CD4-positive, alpha-beta T cell treated with Interleukin-6 at 100 ng/mL for 8 hours (primary cell): ENCODE measurements around the gene FAM171A2.

Experiments used
- DNase-seq: peaks from one replicate; pipeline ENCODE4 v3.0.0-alpha.2; 2020; ENCODE audit warnings: mixed read lengths, low spot score

FAM171A2 gene

DNA sequence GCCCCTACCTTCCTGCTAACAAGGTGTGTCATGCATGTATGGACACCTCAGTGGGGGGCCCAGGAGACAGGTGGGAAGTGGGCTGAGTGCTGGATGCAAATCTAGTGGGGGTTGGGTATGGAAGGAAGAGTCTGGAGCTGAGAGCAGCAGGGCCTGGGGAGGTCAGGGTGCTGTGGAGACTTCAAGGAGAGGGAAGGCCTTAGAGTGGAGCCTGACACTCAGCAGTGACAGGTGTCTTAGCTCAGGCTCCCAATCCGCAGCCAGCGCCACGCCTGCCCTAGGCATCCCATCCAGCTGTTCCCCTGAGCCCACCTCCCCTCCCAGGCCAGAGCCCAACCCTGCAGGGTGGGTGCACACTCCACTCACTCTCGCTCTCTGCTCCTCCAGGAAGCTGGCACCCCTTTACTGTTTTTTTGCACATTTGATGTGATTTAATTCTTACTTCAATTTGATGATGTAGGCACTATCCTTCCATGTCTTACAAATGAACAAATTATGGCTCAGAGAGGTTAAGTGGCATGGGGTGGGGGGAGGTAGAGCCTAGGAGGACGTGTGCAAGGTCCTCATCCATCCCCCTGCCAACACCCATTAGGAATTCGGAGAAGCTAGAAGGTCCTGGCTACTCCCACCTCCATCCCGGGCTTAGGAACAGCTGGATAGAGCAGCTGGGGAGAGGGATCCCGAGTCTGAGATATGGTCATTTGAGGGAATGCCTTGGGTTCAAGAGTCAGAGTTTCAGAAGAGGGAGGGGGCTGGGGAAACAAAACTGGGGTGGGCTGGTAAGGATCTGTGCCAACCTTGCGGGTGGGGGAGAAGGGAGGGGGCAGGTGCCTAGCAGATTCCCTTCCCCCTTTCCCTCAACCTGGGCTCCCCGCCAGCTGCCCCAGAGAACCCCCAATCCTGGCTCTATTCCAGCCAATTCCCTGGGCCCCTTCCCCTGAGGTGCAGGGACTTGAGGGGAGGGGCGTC lies 2.1 kb downstream of the FAM171A2 start:
- DNase-seq: no peak

DNA sequence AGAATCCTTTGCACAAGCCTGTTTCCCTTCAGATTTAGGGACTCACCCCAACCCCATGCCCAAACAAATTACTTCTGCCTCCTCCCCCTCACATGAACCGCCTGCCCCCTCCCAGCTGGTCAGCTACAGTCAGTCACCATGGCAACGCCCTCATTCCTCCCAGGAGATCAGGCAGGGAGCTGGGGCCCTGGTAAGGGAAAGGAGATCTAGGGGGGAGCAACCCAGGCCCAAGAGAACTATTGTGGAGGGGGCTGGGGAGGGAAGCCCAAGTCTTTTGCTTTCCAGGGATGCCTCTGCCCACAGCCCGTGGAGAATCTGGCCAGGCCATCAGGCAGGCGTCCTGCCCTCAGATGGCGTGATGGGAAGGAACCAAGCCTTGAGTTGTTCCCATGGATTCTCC lies 2.8 kb downstream of the FAM171A2 start:
- no peak for DNase-seq

DNA sequence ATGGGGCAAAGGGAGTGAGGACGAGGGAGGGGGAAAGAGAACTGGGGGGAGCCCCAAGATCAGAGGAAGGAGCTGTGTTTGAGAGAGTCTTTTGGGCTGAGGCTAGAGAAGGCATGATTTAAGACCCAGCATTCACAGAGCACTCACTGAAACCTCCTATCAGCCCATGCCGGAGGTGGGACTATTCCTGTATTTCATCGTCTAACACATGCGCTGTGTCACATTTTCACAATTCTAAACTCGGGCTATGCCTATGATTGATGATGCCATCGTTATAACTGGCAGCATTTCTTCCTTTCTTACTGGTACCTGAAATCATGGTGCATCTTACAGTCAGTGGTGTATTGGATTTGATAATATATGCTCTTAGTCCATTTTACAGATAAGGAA lies 3.5 kb downstream of the FAM171A2 start:
- DNase-seq: no peak

DNA sequence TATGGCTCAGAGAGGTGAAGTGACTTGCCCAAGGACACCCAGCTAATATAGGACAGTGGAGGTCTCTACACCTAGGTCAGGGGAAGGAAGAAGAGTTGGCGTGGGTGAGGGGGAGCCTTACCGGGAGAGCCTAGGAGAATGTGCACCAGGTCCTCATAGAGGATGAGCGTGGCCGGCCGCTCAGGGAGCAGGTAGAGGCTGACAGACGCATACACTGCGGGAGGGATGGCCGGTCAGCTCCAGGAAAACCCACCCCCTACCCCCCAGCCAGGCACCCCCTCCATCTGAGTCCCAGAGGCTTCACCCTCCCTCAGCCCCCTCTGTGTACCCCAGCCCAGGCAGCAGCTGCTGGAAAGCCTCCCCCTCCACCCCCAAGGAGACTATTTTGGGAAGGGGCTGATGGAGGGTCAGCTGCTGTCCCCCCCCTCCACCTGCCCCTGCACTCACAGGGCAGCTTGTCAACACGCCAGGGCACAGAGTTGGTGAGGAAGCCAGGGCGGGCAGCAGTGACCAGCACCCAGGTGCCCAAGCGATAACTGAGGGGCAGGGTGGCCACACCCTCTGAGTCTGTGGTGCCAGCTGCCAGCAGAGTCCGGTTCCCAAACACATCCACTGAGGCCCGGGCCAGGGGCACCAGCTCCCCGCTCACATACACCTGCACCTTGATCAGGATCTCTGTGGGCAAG lies 4.1 kb downstream of the FAM171A2 start:
- no peak for DNase-seq

DNA sequence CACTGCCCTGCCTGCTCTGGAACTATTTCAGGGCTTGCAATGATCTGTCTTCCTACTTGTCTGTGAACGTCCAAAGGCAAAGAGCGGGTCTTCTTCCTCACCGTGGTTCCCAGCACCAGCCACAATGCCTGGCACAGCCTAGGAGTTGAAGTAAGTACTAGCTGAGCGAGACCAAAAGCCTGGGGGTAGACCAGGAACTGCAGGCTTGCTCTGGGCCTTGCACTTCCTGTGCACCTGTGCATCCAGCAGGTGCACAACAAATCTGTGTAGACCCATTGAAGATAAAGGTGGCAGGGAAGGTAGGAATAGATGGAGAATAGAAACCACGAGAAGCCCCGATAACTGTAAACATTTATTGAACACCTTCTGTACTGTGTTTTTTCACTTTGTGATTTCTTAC lies 4.6 kb downstream of the FAM171A2 start:
- DNase-seq: no peak

DNA sequence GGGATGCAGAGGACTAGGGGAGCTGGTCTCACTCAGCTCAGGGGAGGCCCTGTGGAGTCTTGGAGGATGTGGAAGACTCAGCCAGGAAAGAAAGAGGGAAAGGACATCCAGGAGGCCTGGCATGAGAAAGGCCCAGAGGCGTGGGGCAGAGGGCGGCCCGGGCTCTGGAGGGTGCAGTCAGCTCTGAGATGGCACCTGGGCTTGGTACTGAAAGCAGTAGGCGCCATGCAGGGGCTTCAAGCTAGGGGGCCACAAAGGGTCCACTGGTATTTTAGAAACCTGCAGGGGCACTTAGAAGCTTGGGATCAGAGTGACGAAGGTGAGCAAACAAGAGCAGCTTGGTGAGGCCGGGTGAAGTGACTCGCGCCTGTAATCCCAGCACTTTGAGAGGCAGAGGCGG lies 5.6 kb downstream of the FAM171A2 start:
- no peak for DNase-seq

DNA sequence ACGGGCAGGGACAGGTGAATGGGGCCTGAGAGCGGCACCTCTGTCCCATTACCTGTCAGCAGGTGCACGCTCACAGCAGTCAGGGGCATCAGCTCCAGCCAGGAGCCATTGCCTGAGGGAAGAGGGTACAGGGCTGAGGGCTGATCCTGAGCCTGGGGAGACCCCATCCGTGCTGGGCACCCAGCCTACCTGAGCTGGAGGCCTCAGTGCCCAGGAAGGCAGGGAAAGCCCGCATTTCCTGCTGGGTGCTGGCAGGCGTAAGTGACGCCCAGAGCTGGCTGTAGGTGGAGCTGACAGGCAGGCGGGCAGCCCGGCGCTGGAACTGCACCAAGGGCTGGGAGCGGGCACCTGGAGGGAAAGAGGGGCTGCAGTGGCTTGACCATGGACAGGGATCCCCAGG lies 7.4 kb downstream of the FAM171A2 start:
- no peak for DNase-seq

DNA sequence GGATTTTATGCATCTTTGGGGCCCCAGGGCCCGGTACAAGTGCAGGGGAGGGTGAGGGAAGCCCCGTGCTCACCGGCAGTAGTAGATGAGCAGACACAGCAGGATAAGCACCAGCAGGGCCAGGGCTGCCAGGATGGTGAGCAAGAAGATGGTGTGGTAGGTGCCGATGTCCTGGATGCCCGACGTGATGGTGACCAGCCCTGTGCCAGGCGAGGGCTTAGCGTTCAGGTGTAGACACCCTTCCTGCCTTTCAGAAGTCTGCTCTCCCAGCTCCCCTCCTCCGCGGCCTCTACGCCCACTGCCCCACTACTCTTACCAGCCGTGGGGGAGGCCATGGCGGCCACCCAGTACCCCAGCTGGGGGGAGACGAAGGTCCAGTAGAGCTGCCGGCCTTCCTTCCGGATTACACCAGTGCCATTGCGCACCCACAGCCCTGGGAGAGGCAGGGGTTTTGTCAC lies 8.0 kb downstream of the FAM171A2 start:
- DNase-seq: no peak

DNA sequence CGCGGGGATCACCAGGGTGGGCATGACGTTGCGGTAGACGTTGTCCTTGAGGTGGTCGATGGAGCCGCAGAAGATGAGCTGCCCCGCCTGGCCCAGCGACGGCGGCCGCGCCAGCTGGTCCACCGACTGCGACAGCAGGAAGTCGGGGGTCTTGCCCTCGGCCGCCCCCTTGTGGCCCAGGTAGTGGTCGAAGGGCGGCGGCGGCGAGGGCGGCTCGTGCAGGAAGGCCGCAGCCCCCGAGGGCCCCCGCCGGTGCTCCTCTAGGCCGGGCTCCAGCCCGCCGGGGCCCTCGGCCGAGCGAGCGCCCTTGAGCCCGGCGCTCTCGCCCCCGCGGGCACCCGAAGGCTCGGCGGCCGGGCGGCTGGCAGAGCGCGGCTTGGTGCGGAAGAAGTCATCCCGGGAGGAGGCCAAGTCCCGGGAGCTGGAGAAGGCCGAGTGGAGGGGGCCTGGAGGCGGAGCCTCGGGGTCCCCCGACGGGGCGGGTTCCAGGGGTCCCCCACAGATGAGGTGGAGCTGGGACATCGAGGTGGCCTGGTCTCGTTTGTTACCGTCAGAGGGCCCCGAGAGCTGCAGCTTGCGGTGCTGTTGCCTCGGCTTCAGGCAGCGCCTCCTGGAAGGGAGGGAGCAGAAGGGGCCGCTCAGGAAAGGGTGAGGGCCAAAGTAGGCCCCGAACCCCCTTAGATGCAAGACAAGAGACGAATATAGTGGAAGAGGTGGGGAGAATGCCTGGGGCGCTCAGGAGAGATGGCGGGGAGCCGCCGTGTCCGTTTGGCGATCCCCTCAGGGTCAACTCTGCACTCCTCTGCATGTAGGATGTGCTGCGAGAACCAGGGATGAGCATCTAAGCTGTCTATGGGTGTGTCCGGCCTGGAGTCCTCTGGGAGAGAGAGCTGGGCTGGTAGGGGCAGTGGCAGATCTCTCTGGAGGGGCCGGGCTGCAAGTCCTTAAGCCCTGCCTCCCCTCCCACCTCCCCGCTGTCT lies 8.8 kb downstream of the FAM171A2 start:
- DNase-seq: peak; percentile 43

DNA sequence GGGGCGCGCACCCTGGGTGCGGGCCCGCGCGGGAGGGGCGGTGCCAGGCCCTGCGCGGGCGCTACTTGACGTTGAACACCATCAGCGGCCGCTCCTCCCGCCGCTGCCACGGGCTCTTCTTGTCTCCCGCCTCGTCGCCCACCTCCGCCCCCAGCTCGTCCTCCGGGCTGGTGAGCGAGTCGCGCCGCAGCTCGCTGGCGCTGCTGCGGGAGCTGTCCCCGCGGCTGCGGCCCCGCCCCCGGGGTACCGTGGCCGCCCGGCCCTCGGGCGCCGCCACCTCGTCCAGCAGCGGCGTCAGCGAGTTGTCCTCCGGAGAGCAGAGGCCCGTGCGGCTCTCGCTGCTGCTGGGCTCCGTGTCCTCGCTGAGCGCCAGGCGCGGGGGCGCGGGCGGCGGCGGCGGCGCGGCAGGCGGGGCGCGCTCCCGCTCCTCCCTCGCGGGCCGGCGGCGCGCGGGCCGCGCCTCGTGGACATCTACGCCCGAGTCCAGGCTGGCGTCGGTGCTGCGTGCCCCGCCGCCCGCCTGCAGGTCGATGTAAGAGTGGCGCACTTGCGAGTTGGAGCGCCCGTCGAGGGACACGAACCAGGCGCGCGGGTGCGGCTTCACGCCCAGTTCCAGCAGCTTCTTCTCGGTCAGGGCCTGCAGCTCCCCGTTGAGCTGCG lies 9.9 kb downstream of the FAM171A2 start:
- DNase-seq: no peak

DNA sequence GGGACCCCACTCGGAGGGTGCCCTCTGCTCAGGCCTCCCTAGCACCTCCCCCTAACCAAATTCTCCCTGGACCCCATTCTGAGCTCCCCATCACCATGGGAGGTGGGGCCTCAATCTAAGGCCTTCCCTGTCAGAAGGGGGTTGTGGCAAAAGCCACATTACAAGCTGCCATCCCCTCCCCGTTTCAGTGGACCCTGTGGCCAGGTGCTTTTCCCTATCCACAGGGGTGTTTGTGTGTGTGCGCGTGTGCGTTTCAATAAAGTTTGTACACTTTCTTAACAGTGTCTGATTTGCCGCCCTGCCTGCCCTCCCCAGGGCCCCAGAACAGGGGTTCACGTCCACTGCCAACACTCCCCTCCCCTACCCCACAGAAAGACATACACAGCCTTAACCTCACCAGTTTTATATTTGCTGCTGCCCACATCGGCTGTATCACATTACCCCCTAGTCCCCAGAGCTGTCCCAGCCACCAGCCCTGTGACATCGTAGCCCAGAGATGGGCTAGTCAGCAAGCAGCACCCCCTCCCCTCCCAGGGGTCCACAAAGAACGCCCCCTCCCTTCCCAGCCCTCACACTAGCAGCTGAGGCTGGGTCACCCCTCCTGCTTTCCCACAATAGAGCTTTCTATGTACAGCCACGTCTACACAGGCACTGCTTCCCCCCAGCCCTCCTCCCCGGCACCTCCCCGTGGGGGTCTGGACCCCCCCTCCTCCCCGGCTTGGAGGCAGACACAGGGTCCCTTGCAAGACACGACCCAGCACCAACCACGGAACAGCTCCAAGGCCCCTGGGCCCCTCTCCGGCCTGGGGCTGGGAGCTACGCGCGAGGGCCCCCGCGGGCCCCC lies 10.6 kb downstream of the FAM171A2 start:
- no peak for DNase-seq

DNA sequence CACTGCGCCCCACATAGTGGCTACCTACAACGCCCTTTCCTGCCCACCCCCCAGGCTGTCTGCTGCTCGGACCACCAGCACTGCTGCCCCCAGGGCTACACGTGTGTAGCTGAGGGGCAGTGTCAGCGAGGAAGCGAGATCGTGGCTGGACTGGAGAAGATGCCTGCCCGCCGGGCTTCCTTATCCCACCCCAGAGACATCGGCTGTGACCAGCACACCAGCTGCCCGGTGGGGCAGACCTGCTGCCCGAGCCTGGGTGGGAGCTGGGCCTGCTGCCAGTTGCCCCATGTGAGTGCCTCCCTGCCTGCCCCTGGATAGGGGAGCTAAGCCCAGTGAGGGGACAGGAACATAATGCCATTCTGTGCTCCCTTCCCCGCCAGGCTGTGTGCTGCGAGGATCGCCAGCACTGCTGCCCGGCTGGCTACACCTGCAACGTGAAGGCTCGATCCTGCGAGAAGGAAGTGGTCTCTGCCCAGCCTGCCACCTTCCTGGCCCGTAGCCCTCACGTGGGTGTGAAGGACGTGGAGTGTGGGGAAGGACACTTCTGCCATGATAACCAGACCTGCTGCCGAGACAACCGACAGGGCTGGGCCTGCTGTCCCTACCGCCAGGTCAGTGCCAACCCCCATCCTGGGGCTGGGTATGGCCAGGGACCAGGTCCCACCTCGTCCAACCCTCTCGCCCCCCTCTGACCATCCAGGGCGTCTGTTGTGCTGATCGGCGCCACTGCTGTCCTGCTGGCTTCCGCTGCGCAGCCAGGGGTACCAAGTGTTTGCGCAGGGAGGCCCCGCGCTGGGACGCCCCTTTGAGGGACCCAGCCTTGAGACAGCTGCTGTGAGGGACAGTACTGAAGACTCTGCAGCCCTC lies 11.5 kb downstream of the FAM171A2 start:
- DNase-seq: no peak

DNA sequence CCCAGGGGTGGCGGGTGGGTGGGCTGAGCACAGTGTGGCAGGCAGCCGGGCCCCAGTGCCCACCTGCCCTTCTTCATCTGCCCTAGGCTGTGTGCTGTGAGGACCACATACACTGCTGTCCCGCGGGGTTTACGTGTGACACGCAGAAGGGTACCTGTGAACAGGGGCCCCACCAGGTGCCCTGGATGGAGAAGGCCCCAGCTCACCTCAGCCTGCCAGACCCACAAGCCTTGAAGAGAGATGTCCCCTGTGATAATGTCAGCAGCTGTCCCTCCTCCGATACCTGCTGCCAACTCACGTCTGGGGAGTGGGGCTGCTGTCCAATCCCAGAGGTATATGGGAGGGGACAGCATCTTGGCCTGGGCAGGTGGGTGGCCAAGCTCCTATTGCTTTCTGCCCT lies 12.2 kb downstream of the FAM171A2 start:
- no peak for DNase-seq

DNA sequence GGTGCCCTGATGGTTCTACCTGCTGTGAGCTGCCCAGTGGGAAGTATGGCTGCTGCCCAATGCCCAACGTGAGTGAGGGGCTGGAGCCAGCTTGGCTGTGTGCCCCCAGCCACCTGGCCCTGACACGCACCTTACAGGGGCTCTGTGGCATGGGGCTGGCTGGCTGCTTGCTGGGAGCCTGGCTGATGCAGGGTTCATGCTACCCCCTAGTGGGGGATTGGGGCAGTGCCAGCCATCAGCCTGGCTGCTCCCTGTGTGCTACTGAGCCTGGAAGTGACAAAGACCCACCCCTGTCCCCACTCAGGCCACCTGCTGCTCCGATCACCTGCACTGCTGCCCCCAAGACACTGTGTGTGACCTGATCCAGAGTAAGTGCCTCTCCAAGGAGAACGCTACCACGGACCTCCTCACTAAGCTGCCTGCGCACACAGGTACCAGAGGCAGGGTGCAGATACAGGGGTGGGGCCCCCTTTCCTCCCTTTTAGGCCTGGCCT lies 12.9 kb downstream of the FAM171A2 start:
- peak; percentile 72 for DNase-seq

DNA sequence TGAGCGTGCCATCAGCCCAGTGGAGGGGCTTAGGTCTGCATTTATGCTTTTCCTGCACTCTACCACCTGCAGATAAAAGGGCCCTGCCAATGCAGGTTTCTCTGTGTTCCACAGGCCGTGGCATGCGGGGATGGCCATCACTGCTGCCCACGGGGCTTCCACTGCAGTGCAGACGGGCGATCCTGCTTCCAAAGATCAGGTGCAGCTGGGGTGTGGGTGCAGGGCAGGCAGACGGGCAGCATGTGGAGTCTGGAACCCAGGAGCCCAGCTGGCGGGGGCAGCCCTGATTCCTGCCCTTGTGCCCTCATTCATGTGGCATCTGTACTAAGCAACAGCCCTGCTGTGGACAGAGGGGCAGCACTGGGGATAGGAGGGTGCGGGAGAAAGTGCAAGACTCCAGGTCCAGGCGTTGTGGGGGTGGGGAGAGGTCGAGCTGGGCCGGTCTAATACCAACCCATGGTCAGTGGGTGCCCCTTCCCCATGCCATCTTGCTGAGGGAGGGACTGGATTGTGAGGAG lies 14.0 kb downstream of the FAM171A2 start:
- DNase-seq: no peak

DNA sequence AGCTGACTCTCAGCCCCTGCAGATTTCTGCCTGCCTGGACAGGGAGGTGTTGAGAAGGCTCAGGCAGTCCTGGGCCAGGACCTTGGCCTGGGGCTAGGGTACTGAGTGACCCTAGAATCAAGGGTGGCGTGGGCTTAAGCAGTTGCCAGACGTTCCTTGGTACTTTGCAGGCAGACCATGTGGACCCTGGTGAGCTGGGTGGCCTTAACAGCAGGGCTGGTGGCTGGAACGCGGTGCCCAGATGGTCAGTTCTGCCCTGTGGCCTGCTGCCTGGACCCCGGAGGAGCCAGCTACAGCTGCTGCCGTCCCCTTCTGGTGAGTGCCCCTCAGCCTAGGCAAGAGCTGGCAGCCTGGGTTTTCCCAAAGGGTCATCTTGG lies 14.7 kb downstream of the FAM171A2 start:
- no peak for DNase-seq

DNA sequence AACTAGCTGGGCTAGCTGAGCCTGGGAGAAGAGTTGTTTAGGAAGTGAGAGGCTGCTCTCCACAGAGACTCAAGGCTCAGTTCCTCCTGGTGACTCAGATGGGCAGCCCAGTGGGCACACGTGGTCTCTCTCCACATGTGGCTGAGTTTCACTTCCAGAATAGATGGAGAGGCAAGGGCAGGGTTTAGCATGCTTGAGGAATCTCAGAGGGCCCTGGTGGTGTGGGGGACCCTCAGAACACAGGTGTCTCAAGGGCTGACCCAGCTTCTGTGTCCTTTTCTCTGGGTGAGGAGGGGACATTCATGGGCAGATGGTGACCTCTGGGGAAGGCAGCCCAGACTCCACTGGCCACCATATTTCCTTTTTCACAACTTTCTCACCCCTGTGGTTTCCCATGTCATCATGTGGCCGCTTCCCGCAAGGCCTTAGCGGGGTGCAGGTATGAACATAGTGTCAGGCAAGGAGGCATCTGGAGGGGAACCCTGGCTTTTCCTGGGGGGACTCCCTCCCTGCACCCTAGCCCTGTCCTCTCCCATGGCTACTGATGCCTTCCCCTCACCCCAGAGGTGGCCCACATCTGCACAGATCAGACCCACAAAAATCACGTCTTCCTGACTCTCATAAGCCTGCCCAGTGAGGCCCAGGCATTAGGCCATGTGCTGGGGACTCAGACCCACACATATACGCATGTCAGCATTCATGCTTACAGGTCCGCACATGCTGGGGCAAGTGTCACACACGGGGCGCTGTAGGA lies 15.2 kb downstream of the FAM171A2 start:
- no peak for DNase-seq
